Adrenal gland (tissue), 12 donors: Measurements from ENCODE around the gene KIAA1191. TPM values are rescaled to one million over a fixed set of nuclear protein-coding genes. Genes with fewer than 3 reads are reported as not detected.

Source experiments
- DNase-seq, 7 donors: peaks; one replicate each; pipeline ENCODE4 v3.0.0-alpha.2; 2019 to 2020
- H3K27ac ChIP-seq, 5 donors: fragments of 200-600 bp; sonication (generic) in 4 of 5; 1 replicate in 3 of 5; 2 replicates in 2 of 5; pipeline versions ENCODE4 v1.5.1 to v1.8.0; 2016 to 2020; ENCODE audit warnings: mild to moderate bottlenecking in 1 of 5
- H3K27me3 ChIP-seq: fragments of 200-600 bp; 2 replicates; pipeline ENCODE4 v1.8.0; 2021
- H3K36me3 ChIP-seq, 2 donors: fragments of 200-600 bp; replicated peaks in 1 of 2; 1 replicate in 1 of 2; 2 replicates in 1 of 2; pipeline versions ENCODE4 v1.5.1 to v1.8.0; 2018 to 2022
- H3K4me1 ChIP-seq, 2 donors: fragments of 200-600 bp; replicated peaks in 1 of 2; 1 replicate in 1 of 2; 2 replicates in 1 of 2; pipeline versions ENCODE4 v1.5.1 to v1.8.0; 2018 to 2021
- H3K4me3 ChIP-seq, 4 donors: fragments of 200-600 bp; sonication (generic) in 3 of 4; one replicate each; pipeline ENCODE4 v1.5.1; 2016 to 2018
- H3K9me3 ChIP-seq, 3 donors: fragments of 200-600 bp; sonication (generic) in 1 of 3; replicated peaks in 1 of 3; 1 replicate in 2 of 3; 2 replicates in 1 of 3; pipeline versions ENCODE4 v1.5.1 to v1.8.0; 2016 to 2021
- CTCF ChIP-seq, 6 experiments: fragments of 450-650 bp in 4 of 6; fragments of 200-600 bp in 2 of 6; sonication (generic) in 1 of 6; IDR thresholded peaks; 1 replicate in 5 of 6; 2 replicates in 1 of 6; pipeline versions ENCODE4 v1.5.1 to v1.8.0; 2016 to 2021; ENCODE audit warnings: antibody characterized with exemption in 6 of 6, mild to moderate bottlenecking in 2 of 6, moderate library complexity in 1 of 6
- POLR2A ChIP-seq, 2 donors: fragments of 450-650 bp; IDR thresholded peaks; one replicate each; pipeline ENCODE4 v1.6.1; 2017; ENCODE audit warnings: antibody characterized with exemption in 2 of 2, mild to moderate bottlenecking in 2 of 2, moderate library complexity in 1 of 2
- WGBS, 4 donors: extraction: QIAGEN DNeasy Blood & Tissue Kit in 2 of 4; methylation state at CpG; one replicate each; pipeline versions ENCODE4 v1.1.5 to v1.1.7; 2013 to 2017; 5-methylcytosine and 5-hydroxymethylcytosine counted together
- intact Hi-C, 2 donors: fragments of 100-400 bp; cut with DNase I; formaldehyde crosslinking; loops; one replicate each; pipeline versions ENCODE4 v1.14.1 to v1.15.0; 2022 to 2023
- polyA plus RNA-seq, 3 donors: library from polyadenylated mRNA; stranded (reverse); fragments of 200-250 nt in 2 of 3; fragments of 350-450 nt in 1 of 3; fragmentation: Illumina TruSeq in 1 of 3; extraction: RNeasy Lipid Tissue Mini Kit (QIAGEN cat#74804) in 1 of 3; gene quantifications; one replicate each; pipeline ENCODE4 v1.2.3, GENCODE V29; 2013 to 2014
- total RNA-seq, 9 donors: library from RNA; depleted of rRNA in 4 of 9; stranded (reverse); fragments of >200 nt in 4 of 9; fragments of 120-200 nt in 1 of 9; fragmentation: NEBNext Ultra II Directional in 1 of 9; extraction: Animal tissue kit (Norgen Biotek cat#: 25700) in 1 of 9; gene quantifications; one replicate each; pipeline versions ENCODE4 v1.1.0 to v1.2.4, GENCODE V29; 2013 to 2023
- donor health status: healthy with polysubstance abuse.
- donor health status: Bipolar disorder and iron deficiency.
- donor health status: DM: yes; HTN: yes; CAD: no.
- donor health status: DM: no; HTN: no; CAD: no.
- donor health status: DM: no; HTN: no; CAD: no.
- donor health status: DM: yes; HTN: yes; CAD: no.

The KIAA1191 gene
- total and polyA plus RNA-seq, 12 donors: 52.9 to 127 (median 99.2) TPM

DNA sequence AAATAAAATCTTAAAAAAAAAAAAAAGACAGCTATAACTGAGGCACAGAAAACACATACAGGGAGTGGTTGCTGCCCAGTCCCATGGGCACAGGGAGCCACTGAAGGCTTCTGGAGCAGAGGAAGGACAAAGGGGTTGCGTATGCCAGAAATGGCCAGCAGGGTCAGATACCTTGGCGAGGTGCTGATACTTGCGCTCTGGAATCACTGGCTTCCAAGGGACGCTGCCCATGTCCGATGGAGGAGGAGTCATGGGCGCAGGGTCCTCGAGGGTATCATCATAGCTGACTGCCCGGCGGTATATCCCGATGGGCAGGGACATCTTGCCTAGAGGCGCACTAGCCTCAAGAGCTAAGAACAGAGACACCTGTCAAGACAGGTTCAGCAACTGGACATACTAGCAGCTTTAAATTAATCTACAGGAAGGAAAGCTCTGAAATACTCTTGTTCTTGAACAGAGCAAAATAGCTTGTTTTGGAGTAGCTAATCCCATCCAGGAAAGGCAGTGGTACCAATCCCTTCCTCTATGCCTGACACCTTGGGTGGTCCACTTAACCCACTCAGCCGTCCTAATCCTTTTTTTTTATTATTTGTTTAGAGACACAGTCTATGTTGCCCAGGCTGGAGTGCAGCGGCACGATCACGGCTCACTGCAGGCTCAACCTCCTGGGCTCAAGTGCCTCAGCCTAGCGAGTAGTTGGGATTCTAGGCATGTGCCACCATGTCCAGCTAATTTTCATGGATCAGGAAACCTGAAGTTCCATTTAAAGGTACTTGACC, 6.0 kb downstream of the KIAA1191 start:
- Histone ChIP-seq H3K4me1 (peaks cover 9 to 27% of the 10 kb centered on the region in 2 donors), H3K9me3 (no peaks in the 10 kb centered on the region), H3K27ac (no peak overlapping the region), H3K27me3 (no peaks in the 10 kb centered on the region), H3K4me3 (no peak overlapping the region), H3K36me3 (peaks cover 0 to 70% of the 10 kb centered on the region in 2 donors)
- intact Hi-C loops: no loop called here
- TF ChIP-seq POLR2A (IDR thresholded peaks at IDR 0.05) (no peak), CTCF (IDR thresholded peaks at IDR 0.05) (peak in 1 of 6 experiments; percentile 5)
- DNase-seq: peak in 1 of 7 donors; percentile 50
- WGBS, 4 donors: 92 to 93% (median 93%) methylated on average over 15 to 16 of the region's 16 CpGs

DNA sequence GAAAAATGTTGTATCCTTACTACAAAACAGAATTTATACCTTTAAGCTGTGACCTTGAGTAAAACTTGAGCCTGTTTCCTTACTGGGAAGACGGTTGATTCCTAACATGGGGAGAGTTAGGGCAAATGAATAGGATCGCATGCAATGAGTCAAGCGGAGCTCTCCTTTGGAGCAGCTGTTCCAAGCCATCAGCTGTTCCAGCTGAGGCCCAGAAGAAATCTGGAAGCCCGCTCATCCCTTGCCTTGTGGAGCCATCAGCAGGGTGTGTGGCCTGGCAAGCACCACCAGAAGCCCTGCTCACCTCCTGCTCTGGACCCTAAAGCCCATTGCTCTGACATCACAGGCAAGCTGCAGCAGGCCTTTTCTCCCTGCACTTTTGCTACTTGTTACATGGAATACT, 8.0 kb downstream of the KIAA1191 start:
- Histone ChIP-seq H3K27ac (no peak overlapping the region), H3K9me3 (no peaks in the 10 kb centered on the region), H3K4me1 (peaks cover 5 to 15% of the 10 kb centered on the region in 2 donors), H3K4me3 (no peak overlapping the region), H3K36me3 (peaks cover 0 to 84% of the 10 kb centered on the region in 2 donors), H3K27me3 (no peaks in the 10 kb centered on the region)
- intact Hi-C loops: no loop called here
- 92 to 98% (median 96%) methylated on average over 4 of the region's 4 CpGs for WGBS, 4 donors
- DNase-seq: peak in 1 of 7 donors; percentile 41
- TF ChIP-seq POLR2A (IDR thresholded peaks at IDR 0.05) (no peak), CTCF (IDR thresholded peaks at IDR 0.05) (no peak)

DNA sequence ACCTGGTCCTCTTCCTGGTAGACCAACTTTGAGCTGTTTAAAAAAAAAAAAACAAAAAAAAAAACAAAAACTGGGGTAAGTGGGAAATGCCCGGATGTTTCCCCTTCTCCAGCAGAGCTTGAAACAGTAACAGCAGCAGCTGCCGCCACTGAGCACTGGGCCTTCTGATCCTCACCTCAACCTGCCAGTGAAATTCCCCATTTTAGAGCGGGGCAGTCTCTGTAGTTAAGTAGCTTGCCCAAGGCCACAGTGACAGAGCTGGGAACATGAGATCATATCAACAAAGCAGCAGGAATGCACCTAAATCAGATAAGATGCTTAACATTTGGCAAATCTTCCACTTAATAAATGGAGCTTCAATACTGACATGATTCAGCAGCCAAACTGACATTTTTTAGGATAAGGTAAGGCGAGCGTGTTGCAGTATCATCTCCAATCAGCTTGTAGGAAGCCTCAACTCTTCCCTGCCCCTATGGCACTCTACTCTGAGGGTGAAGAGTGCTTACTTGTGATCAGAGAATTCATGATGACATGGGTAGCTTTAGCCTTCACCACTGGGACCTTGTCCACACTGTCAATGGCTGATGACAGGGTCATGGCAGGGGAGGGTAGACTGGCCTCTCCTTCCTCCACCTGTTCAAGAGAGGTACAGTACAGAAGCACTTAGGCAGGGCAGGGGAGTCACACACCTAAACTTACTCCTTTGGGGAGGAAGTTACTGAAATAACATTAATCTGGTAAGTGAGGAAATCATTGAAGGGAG, 9.3 kb downstream of the KIAA1191 start:
- DNase-seq: peak; percentile 66 to 92 (median 90)
- intact Hi-C loops: no loop called here
- H3K27me3 ChIP-seq: no peaks in the 10 kb centered on the region
- no peak overlapping the region for H3K4me3 ChIP-seq
- peak overlapping the region in 4 of 5 donors; percentile 60 to 92 (median 75) for H3K27ac ChIP-seq
- 43 to 52% (median 50%) methylated on average over 5 of the region's 5 CpGs for WGBS, 4 donors
- H3K4me1 ChIP-seq: peaks cover 5 to 15% of the 10 kb centered on the region in 2 donors
- TF ChIP-seq POLR2A (IDR thresholded peaks at IDR 0.05): peak in 1 of 2 donors; percentile 58
- TF ChIP-seq CTCF (IDR thresholded peaks at IDR 0.05): no peak
- H3K36me3 ChIP-seq: peaks cover 0 to 86% of the 10 kb centered on the region in 2 donors
- no peaks in the 10 kb centered on the region for H3K9me3 ChIP-seq

DNA sequence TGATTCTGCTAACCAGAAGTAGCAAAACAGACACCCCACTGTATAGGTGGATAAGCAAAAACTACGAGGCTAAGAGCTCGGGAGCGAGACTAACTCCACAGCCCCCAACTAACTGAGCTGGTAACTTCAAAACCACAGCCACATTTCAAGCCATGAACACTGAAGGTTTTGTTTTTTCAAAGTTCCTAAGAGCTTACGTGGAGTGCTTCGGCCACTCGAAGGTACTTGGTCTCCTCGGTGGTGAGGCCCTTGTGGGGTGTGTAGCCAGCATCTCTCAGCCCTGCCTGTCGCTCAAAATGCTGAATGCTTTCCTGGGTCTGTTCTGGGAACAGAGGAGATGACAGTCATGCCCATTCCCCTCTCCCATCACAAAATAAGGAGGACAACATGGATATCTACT, 11.1 kb downstream of the KIAA1191 start:
- TF ChIP-seq CTCF (IDR thresholded peaks at IDR 0.05): no peak
- TF ChIP-seq POLR2A (IDR thresholded peaks at IDR 0.05): no peak
- Histone ChIP-seq H3K4me1 (peaks cover 5 to 15% of the 10 kb centered on the region in 2 donors), H3K36me3 (peaks cover 0 to 95% of the 10 kb centered on the region in 2 donors), H3K27me3 (no peaks in the 10 kb centered on the region), H3K9me3 (no peaks in the 10 kb centered on the region), H3K4me3 (no peak overlapping the region), H3K27ac (no peak overlapping the region)
- peak in 1 of 7 donors; percentile 41 for DNase-seq
- WGBS, 4 donors: 97 to 99% (median 98%) methylated on average over 7 to 8 of the region's 8 CpGs
- intact Hi-C loops: no loop called here
